Measurements from ENCODE around the gene APBB2.

DNA sequence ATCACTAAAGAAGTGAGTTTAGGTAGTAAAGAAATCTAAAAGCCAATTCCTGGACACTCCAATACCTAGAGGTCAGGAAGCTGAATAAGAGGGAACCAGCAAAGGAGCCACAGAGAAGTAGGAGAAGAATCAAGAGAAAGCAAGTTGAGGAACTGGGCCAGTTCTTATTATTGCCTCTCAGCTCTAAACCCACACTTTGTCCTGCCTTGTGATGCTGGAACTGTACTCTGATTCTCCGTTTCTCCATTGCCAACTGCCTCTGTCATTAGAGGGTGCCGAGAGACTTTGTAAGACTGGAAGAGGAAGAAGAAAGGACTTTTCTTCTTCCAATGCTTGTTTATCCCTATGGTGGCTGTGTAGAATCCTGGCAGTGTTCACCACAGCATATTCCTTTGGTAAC, 426.0 kb downstream of the APBB2 start:
- no peak for TF ChIP-seq ZFP3 (CRISPR knock-in tag; IDR thresholded peaks at IDR 0.05)
- no peak for TF ChIP-seq RARB (CRISPR knock-in tag; IDR thresholded peaks at IDR 0.05)
- TF ChIP-seq ZFP30 (CRISPR knock-in tag; IDR thresholded peaks at IDR 0.05), result no peak
- no peak for TF ChIP-seq ZNF8 (CRISPR knock-in tag; IDR thresholded peaks at IDR 0.05)

All from SK-N-SH treated with all-trans-retinoic acid at 6 μM for 48 hours (cell line).